Activated naive CD4-positive, alpha-beta T cell treated with anti-CD3 and anti-CD28 coated beads, Interleukin-2, amount 50 U/mL, for 24 hours (primary cell): Measurements from ENCODE around the gene CBFA2T3.

ENCODE experiments used
- H3K27ac Mint-ChIP-seq: one replicate; pipeline ENCODE4 v1.8.0; 2021; ENCODE audit warnings: mild to moderate bottlenecking, mixed read lengths
- H3K27me3 Mint-ChIP-seq: one replicate; pipeline ENCODE4 v1.8.0; 2021; ENCODE audit warnings: mixed read lengths
- H3K36me3 Mint-ChIP-seq: one replicate; pipeline ENCODE4 v1.8.0; 2021; ENCODE audit warnings: mixed read lengths
- H3K4me1 Mint-ChIP-seq: one replicate; pipeline ENCODE4 v1.8.0; 2021; ENCODE audit warnings: mixed read lengths
- H3K4me3 Mint-ChIP-seq: one replicate; pipeline ENCODE4 v1.8.0; 2021; ENCODE audit warnings: mild to moderate bottlenecking, mixed read lengths
- H3K9me3 Mint-ChIP-seq: one replicate; pipeline ENCODE4 v1.8.0; 2021; ENCODE audit warnings: mixed read lengths

The CBFA2T3 gene

DNA sequence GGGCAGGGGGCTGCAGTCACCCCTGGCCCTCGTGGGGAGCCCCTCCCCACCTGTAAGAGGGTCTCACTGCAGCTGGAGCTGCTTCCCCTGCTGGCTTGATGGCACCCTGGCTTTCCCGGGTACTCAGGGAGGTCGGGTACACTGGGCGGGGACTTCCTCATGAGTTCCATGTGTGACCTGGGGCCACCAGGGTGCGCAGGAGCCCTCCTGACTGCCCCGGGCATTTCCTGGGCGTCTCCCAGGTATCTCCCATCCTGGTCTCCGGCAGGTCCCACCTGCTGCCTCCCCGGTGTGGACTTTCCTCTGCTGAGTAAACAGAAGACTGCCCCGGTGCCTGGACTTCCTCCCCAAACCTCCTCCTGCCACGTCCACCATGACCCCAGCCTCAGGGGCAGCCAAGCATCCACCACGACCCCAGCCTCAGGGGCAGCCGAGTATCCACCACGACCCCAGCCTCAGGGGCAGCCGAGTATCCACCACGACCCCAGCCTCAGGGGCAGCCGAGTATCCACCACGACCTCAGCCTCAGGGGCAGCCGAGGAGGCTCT is 40.9 kb downstream of the CBFA2T3 start:
- H3K36me3 Mint-ChIP-seq: no peaks in the 10 kb centered on the region
- no peaks in the 10 kb centered on the region for H3K9me3 Mint-ChIP-seq
- peaks cover 4% of the 10 kb centered on the region for H3K4me1 Mint-ChIP-seq
- no peak overlapping the region for H3K4me3 Mint-ChIP-seq
- no peak overlapping the region for H3K27ac Mint-ChIP-seq
- H3K27me3 Mint-ChIP-seq: peaks cover 11% of the 10 kb centered on the region

DNA sequence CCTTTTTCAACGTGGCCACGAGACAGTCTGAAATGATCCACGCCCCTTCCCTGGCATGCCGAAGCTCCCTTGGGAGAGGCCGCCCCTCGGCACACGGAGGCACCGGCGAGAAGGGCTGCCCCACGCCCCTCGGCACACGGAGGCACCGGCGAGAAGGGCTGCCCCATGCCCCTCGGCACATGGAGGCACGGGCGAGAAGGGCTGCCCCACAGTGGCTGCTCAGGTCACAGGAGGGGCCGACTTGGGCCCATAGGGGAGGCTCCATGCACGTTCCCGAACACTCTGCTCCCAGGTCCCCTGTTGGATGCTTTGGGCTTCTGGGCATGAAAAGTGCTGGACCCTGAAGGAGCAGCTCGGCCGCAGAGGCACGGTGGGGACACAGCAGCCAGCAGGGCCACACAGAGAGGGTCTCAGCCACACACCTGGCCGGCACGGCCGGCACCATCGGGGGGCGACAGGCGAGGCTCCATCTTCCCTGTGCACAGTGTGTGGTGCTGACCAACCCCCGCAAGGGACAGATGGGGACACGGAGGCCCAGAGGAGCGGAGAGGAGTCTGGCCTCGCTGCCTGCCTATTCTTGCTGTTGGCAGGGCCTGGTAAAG is 42.8 kb downstream of the CBFA2T3 start:
- Mint-ChIP-seq H3K4me1 (peaks cover 4% of the 10 kb centered on the region), H3K36me3 (no peaks in the 10 kb centered on the region), H3K9me3 (no peaks in the 10 kb centered on the region), H3K27ac (no peak overlapping the region), H3K27me3 (peaks cover 7% of the 10 kb centered on the region), H3K4me3 (no peak overlapping the region)

DNA sequence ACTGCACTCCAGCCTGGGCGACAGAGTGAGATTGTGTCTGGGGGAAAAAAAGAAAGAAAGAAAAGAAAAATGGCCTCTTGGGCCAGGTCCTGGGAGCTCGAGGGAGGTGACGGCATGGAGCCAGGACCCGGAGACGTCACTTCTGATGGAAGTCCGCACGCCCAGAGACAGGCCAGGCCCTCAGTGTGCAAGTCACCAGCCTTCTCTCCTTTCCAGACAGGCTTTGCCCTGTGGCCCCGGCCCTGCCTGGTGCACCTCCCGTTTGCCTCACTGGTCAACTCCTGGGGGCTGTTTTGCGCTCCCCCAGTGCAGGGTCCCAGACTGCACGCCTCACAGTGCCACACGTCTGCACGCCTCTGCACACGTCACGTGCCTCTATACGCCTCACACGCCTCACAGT is 44.1 kb downstream of the CBFA2T3 start:
- Mint-ChIP-seq H3K27me3 (peaks cover 5% of the 10 kb centered on the region), H3K4me1 (peaks cover 4% of the 10 kb centered on the region), H3K36me3 (no peaks in the 10 kb centered on the region), H3K27ac (no peak overlapping the region), H3K9me3 (no peaks in the 10 kb centered on the region), H3K4me3 (no peak overlapping the region)

DNA sequence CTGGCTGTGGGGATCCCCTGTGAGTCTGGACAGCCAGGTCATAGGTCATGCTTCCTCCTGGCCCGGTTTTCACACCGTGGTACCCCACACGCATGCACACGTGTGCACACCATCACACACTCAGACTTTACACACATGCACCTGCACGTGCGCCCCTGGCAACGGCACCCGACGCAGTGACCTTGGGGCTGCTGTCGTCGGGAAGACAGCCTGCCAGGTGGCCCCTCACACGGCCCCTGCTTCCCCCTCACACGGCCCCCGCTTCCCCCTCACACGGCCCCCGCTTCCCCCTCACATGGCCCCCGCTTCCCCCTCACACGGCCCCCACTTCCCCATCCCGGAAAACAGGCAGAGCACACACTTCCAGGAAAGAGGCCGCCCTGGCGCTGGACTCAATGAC is 45.1 kb downstream of the CBFA2T3 start:
- Mint-ChIP-seq H3K27ac (no peak overlapping the region), H3K27me3 (peaks cover 1% of the 10 kb centered on the region), H3K4me3 (no peak overlapping the region), H3K4me1 (peaks cover 4% of the 10 kb centered on the region), H3K36me3 (no peaks in the 10 kb centered on the region), H3K9me3 (no peaks in the 10 kb centered on the region)

- Mint-ChIP-seq H3K27me3 (no peaks in the 10 kb centered on the region), H3K4me3 (no peak overlapping the region), H3K27ac (no peak overlapping the region), H3K36me3 (no peaks in the 10 kb centered on the region), H3K4me1 (no peaks in the 10 kb centered on the region), H3K9me3 (no peaks in the 10 kb centered on the region)
Observed at GRCh38 chr16:88931373-88931900, 45.6 kb downstream of the CBFA2T3 start.

- no peaks in the 10 kb centered on the region for H3K27me3 Mint-ChIP-seq
- no peak overlapping the region for H3K27ac Mint-ChIP-seq
- H3K4me3 Mint-ChIP-seq: no peak overlapping the region
- no peaks in the 10 kb centered on the region for H3K9me3 Mint-ChIP-seq
- H3K36me3 Mint-ChIP-seq: no peaks in the 10 kb centered on the region
- H3K4me1 Mint-ChIP-seq: no peaks in the 10 kb centered on the region
Observed at GRCh38 chr16:88930716-88931115, 46.3 kb downstream of the CBFA2T3 start.

- H3K4me1 Mint-ChIP-seq: no peaks in the 10 kb centered on the region
- no peaks in the 10 kb centered on the region for H3K27me3 Mint-ChIP-seq
- no peak overlapping the region for H3K4me3 Mint-ChIP-seq
- H3K9me3 Mint-ChIP-seq: no peaks in the 10 kb centered on the region
- no peak overlapping the region for H3K27ac Mint-ChIP-seq
- H3K36me3 Mint-ChIP-seq: no peaks in the 10 kb centered on the region
Observed at GRCh38 chr16:88929091-88929445, 47.9 kb downstream of the CBFA2T3 start.

- H3K27ac Mint-ChIP-seq: no peak overlapping the region
- H3K4me3 Mint-ChIP-seq: no peak overlapping the region
- H3K36me3 Mint-ChIP-seq: no peaks in the 10 kb centered on the region
- H3K9me3 Mint-ChIP-seq: no peaks in the 10 kb centered on the region
- H3K27me3 Mint-ChIP-seq: no peaks in the 10 kb centered on the region
- no peaks in the 10 kb centered on the region for H3K4me1 Mint-ChIP-seq
Observed at GRCh38 chr16:88928405-88929090, 48.5 kb downstream of the CBFA2T3 start.

GRCh38 chr16:88927661-88928060 is 49.3 kb downstream of the CBFA2T3 start:
- H3K4me3 Mint-ChIP-seq: no peak overlapping the region
- H3K9me3 Mint-ChIP-seq: no peaks in the 10 kb centered on the region
- no peaks in the 10 kb centered on the region for H3K36me3 Mint-ChIP-seq
- H3K27me3 Mint-ChIP-seq: no peaks in the 10 kb centered on the region
- no peak overlapping the region for H3K27ac Mint-ChIP-seq
- H3K4me1 Mint-ChIP-seq: no peaks in the 10 kb centered on the region

GRCh38 chr16:88927010-88927409 is 50.0 kb downstream of the CBFA2T3 start:
- no peaks in the 10 kb centered on the region for H3K4me1 Mint-ChIP-seq
- no peaks in the 10 kb centered on the region for H3K9me3 Mint-ChIP-seq
- H3K27me3 Mint-ChIP-seq: no peaks in the 10 kb centered on the region
- no peaks in the 10 kb centered on the region for H3K36me3 Mint-ChIP-seq
- no peak overlapping the region for H3K27ac Mint-ChIP-seq
- H3K4me3 Mint-ChIP-seq: no peak overlapping the region

DNA sequence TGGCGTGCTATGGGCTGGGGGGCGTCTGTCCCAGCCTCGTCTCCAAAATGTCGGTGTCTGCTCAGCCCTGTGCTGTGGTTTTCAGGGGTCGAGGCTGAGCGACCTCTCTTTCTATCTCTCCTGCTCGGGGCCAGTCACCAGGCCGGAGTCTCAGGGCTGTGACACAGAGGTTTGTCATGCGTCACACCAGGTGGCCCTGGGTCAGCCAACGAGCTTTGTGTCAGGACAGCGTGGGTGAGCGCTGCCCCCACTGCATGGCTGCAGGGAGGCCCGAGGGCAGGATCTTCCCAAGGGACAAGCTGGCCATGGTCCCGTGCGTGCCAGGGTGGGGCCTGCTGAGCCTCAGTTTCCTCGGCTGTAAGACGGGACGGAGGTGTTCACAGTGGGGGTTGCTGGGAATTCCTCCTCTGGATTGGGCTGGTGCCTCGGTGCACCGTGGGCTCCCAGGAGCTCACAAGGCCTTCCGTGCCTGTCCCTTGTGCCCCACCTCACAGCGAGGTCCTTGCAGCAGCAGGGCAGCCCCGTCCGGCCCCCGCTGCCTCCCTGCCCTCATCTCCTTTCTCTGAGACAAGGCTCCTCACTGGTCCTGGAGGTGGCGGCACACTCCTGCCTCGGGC is 50.5 kb downstream of the CBFA2T3 start:
- H3K27ac Mint-ChIP-seq: no peak overlapping the region

GRCh38 chr16:88925540-88925887 is 51.5 kb downstream of the CBFA2T3 start:
- Mint-ChIP-seq H3K4me1 (peaks cover 4% of the 10 kb centered on the region), H3K4me3 (no peak overlapping the region), H3K36me3 (no peaks in the 10 kb centered on the region), H3K27me3 (no peaks in the 10 kb centered on the region), H3K27ac (no peak overlapping the region), H3K9me3 (no peaks in the 10 kb centered on the region)

More for the DNA sequence above, 50.5 kb downstream of the CBFA2T3 start:
- Mint-ChIP-seq H3K4me1 (no peaks in the 10 kb centered on the region), H3K9me3 (no peaks in the 10 kb centered on the region), H3K36me3 (no peaks in the 10 kb centered on the region), H3K27me3 (no peaks in the 10 kb centered on the region), H3K4me3 (no peak overlapping the region)

- Mint-ChIP-seq H3K36me3 (no peaks in the 10 kb centered on the region), H3K9me3 (no peaks in the 10 kb centered on the region), H3K27me3 (no peaks in the 10 kb centered on the region), H3K4me3 (no peak overlapping the region), H3K27ac (no peak overlapping the region), H3K4me1 (peaks cover 4% of the 10 kb centered on the region)
Observed at GRCh38 chr16:88924834-88925539, 52.0 kb downstream of the CBFA2T3 start.

DNA sequence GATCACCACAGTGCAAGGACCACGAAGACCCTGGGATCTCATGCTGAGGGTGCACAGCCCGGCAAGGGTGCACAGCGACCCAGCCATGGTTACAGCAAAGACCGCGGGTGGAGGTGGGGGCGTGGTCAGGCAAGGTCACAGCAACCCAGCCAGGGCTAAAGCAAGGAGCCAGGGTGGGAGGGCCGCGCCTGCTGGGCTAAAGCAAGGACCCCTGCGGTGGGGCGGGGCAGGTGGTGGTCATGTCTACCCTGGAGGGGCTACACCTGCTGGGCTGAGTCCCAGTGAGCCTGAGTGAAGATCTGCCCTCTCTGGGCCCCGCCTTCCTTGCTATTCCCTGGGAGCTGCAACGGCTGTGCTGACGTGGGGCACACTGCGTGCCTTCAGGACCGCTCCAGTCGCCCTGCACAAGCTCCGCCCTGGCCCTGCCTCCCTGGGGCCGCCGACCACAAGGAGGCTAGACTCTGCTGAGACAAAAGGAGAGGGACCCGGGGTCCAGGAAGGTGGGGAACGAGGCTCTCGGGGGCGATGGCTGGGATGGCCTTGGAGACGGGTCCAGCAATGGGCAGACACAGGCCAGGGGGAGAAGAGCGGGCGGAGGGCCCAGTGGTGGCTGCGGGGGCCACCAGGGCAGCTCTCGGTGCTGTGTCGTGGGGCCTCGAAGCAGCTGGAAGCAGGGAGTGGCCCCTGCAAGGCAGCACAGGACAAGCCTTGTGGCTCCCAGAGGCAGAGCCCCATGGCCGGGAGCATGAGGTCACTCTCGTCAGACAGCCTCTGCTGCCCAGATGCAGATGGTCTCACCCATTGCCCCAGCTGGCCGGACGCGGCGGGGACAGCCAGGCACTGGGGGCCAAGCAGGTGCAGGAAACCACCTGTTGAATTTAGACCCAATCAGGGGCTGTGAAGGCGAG is 52.8 kb downstream of the CBFA2T3 start:
- no peak overlapping the region for H3K27ac Mint-ChIP-seq
- no peaks in the 10 kb centered on the region for H3K27me3 Mint-ChIP-seq
- H3K9me3 Mint-ChIP-seq: no peaks in the 10 kb centered on the region
- no peaks in the 10 kb centered on the region for H3K36me3 Mint-ChIP-seq
- H3K4me1 Mint-ChIP-seq: peaks cover 4% of the 10 kb centered on the region
- H3K4me3 Mint-ChIP-seq: no peak overlapping the region

DNA sequence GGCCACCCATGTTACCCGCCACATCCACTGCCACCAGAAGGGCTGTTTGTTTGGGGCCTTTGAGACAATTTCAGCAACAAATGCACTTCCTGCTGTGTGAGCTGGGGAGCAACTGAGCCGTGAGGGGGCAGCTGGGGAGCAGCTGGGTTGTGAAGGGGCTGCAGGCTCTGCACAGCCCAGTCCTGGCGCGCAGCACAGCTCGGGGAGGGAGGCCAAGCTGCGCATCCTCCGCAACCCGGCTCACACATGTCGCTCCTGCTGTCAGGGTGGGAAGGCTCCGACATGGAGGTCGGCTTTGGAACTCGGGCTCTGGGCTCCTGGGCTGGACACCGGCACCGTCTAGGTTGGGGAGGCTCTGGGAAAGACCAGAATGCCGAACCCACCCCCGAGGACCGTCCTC is 53.6 kb downstream of the CBFA2T3 start:
- H3K36me3 Mint-ChIP-seq: no peaks in the 10 kb centered on the region
- H3K27ac Mint-ChIP-seq: no peak overlapping the region
- no peaks in the 10 kb centered on the region for H3K27me3 Mint-ChIP-seq
- no peaks in the 10 kb centered on the region for H3K9me3 Mint-ChIP-seq
- H3K4me1 Mint-ChIP-seq: peaks cover 4% of the 10 kb centered on the region
- H3K4me3 Mint-ChIP-seq: no peak overlapping the region
